SKM-1 (cell line): ENCODE results near the gene ZNF365.
A peak's percentile ranks its signal among the peaks of the same experiment; 100 is the strongest.

Experiments used
- DNase-seq: peaks from one replicate; lab custom pipeline; 2025; ENCODE audit not compliant: unreplicated experiment; lab: John Stamatoyannopoulos, UW

ZNF365 gene

DNA sequence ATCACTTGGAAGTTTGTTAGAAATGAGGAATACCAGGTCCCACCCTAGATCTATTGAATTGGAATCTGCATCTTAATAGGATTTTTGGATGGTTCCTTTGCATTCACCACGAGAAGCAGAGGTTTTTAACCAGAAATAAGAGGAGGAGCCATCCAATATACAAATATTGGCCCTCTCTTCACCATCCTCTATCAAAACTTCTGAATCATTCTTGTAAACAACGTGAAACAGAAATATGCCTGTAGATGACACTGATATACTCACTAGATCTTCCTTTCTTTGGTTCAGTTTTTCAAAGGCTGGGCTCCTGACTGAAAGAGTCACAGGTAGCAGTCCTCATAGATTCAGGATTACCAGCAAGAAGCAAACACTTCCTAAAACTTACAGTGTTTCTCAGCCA is 39.5 kb downstream of the ZNF365 start:
- no peak for DNase-seq

DNA sequence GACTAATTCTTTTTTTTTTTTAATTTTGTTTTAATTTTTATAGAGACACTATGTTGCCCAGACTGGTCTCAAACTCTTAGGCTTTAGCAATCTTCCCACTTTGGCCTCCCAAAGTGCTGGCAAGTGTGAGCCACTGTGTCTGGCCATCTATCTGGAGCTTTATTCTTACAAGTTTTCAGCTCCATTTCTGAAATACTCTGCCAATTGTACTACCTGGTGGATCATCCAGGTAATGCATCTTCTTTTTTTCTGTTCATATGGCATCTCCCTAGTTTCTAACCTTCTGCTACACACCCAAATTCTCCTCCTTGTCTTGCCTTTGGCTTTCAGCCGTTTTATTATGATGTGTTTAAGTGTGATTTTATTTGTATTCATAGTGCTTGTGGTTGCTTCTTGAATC is 40.2 kb downstream of the ZNF365 start:
- no peak for DNase-seq

- DNase-seq, result no peak
These were observed 48.0 kb downstream of the ZNF365 start for GRCh38 chr10:62422068-62422590.

DNA sequence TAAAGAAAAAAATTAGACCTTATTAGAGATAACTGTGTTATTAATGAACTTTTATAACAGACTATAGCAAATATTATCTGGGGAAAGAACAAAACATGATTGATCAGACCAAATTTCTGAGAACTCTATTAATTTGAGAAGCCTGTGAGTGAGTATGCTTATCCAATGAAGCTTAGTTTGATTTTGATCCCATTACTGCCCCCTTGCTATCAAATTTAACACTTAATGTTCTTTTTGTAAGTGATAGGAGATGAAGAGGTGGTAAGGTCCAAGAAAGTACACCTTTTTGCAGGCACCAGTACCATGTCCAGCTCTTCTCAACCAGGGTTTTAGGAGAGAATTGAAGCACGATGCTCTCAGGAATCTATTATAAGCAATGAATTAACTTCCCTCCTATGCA is 49.9 kb downstream of the ZNF365 start:
- no peak for DNase-seq

GRCh38 chr10:62426086-62426485 is 51.9 kb downstream of the ZNF365 start:
- DNase-seq, result no peak

- no peak for DNase-seq
These were observed 52.4 kb downstream of the ZNF365 start for GRCh38 chr10:62426600-62426999.

- no peak for DNase-seq
These were observed 56.7 kb downstream of the ZNF365 start for GRCh38 chr10:62430881-62431280.

DNA sequence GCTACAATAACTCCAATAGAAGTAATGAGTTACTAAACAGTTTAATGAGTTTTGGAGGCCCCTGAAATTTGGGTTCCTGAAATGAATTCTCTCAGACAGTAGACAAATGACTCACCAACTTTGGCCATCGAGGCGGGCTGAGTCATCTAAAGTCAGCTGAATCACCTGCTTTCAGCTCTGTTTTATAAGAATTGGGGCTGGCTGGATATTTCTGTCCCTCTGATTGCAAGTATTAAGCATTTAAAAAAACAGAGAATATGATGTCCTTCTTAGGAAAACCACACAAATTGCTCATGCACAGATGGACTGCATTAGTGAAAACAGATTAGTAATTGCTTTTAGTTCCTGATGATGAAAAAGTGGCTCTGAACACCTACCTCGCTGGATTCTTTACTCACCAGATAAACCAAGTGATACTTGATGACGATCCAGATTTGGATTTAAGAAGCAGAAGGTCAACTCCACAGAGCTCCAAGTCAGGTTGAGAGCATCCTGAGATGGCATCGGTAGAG is 59.1 kb downstream of the ZNF365 start:
- no peak for DNase-seq

DNA sequence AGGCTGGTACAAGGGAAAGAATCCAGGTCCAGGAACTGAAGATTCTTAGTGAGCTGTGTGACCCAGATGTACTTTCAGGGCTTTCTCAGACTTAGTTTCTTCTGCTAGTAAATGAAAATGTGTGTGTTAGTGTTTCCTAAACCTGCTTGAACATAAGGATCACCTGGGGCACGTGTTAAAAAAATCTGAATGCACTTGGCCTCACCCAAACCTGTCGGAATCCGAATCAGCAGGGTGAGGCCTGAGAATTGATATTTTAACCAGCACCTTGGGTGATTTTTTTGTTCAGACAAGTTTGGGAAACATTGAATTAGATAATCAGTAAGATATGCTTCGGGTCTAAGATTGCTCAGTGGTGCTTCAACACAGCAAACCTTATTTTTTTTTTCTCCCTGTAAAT is 59.7 kb downstream of the ZNF365 start:
- no peak for DNase-seq

- DNase-seq, result peak; percentile 20
These were observed 63.5 kb downstream of the ZNF365 start for GRCh38 chr10:62437696-62438095.

DNA sequence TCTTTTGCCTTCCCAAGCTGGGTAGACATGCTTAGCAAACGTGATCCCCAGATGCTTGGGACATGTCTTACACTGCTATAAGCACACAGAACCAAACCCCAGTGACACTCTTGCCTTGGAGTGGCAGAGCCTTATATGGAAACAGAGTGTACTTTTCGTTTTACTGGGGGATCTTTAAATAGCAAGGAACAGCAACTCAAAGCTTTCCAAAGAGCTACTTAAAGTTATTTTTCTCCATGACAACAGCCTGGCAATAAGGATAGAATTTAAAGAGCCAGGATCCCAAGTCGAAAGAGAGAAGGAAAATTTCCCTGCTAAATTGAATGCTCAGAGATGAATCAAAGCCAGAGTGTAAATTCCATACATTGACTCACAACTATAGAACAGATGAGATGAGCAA is 67.8 kb downstream of the ZNF365 start:
- no peak for DNase-seq

- no peak for DNase-seq
These were observed 68.9 kb downstream of the ZNF365 start for GRCh38 chr10:62442894-62443669.

DNA sequence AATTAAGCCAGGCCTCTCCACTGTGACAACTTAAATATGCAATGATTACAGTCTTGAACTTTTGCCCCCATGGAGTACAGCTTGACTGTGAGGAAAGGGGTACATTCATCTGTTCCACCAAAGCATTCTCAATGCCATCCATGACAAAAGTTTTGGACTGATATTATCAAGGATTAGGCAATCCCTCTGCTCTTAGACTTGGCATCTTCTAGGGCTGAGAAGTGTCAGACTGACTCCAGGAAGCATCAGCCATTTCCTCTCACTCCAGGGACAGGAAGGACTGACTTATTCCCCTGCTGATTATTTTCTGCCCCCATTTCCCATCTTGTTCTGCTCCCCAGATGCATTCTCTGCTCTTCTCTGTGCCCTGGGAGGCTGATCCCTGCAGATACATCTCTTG is 69.7 kb downstream of the ZNF365 start:
- no peak for DNase-seq

DNA sequence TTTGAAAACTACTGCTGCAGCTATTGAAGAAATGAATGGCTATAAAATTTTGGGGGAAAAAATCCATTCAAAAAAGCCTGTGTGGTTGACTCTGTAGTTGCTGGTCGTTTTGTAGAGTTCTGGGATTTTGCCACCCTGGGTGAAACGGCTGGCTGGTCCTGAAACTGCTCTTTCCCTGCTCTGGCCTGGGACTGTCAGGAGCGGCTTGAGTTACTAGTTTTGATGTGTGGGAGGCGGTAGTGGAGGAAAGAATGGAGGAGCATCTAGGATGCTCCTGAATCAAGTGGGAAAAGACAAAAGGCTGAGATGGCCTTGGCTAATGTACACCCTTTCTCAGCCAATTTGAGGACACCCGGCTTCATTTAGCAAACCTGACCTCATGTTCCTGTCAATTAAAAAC is 72.5 kb downstream of the ZNF365 start:
- DNase-seq, result no peak

DNA sequence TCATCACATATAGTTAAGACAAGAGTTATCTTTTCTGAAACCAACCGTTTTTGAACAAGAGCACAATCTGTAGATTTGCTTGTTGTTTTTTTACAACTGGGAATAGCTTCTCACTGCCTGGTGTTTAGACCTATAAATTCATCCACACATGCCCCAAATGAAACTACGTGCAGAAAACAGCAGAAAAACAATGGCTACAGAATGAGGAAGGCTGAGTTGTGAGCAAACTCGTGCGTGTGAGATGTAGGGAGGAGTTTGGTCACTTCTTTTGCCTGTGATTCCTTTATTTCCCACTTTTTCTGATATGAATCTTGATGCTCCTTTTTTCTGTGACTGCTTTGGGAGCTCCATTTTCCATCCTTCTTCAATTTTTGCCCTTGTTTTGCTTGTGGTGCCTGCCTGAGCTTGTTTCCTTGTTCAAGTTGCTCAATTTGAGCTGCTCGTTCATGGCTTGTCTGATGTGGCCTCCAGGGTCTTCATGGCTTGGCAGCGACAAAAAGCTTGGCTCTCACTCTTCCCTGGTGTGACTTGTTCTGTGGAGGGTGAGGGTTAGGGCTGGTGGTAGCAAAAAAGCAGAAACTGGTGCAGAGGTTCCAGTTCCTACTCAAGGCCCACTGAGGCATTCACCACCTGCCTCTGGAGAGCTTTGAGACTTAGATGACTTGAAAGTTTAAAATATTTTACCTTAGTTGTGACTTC is 76.9 kb downstream of the ZNF365 start:
- DNase-seq, result no peak

GRCh38 chr10:62451611-62451975 is 77.4 kb downstream of the ZNF365 start:
- no peak for DNase-seq
